Stromal cell of bone marrow (primary cell): ENCODE measurements around the gene ADAMTSL2.

Experiments used
- DNase-seq: peaks from one replicate; pipeline ENCODE4 v3.0.0-alpha.2; 2012; ENCODE audit warnings: low read depth

Gene ADAMTSL2

DNA sequence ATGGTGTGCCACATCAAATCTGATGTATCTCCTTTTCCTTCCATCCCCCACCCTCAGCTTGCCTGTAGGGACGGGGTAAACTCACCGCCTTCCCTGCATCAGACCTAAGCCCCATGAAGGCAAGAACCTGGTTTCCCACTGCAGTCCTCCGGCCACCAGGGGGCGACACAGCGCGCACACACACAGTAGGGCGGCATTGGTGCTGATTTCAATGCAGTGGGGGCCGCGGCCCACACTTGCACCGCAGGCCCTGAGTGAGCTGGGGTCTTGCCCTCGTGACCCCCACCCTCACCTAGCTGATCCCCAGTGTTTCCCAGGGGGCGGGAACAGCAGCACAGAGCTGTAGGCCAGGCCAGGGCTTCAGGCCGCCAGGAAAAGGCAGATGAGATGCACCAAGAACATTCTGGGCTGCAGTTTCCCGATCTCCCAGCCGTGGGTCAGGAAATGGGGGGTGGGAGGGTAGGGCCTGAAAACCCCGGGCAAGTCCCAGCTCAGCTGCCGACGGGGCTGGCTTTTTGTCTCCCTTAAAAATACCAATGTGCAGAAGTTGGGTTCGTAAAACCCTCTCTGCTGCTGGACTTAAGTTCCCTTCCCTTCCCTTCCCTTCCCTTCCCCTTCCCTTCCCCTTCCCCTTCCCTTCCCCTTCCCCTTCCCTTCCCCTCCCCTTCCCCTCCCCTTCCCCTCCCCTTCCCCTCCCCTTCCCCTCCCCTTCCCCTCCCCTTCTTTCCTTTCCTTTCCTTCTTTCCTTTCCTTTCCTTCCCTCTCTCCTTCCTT, 55.1 kb downstream of the ADAMTSL2 start:
- DNase-seq = no peak

DNA sequence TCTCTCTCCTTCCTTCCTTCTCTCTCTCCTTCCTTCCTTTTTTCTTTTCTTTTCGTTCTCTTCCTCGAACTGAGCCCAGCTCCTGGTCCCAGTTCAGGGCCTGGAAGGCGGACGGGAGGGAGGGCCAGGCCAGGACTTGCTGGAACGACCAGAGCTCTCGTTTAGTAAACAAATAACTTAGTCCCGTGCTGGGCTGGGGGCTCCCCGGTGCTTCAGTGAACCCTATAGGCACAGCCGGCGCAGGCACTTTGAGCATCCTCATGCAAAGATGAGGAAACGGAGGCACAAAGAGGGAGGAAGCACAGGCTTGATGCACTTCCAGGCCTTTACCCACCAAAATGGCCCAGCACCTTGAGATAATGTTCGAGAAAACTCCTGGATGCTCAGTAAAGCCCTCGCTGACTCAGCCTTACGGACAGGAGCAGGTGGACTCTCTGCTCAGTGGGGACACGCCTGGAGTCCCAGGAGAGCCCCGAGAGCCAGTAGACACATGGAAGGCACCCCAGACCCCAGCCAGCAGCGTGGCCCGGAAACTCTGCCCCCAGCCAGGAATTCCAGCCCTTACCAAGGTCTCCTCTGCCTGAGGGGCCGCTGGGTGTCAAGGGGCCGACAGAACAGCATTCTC, 55.8 kb downstream of the ADAMTSL2 start:
- no peak for DNase-seq

DNA sequence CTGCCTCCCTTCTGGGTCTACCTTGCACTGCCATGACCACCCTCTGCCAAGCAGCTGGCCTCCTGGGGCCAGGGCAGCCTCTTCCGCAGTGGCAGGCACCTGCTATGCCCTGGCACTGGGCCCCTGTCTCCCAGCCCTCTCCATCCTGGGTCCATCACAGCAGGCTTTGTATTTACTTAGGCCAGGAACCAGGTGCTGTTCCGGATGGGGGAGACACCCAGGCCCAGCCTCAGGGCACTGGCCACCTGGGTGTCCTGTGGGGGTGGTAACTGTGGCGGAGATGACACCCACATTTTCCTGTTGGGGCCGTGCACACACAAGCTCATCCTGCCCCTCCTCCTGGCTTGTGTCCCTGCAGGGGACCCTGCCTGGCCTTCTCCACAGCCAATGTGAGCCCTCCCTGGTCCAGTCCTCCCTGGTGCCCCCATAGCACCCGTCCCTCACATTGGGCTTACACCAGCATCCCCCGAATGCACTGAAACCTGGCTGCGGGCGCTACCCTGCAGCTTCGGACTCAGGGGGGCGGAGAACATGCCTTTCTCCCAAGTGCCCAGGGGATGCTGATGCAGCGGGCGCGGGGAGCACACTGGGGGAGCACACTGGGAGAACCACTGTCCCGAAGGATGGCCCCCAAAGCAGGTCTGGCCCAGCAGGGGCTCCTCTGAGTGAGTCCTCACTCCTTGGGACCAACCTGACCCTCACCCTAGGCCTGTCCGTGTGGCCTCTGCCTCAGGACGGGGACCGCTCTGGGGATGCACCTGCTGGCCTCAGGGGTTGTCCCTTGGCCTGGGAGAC, 56.8 kb downstream of the ADAMTSL2 start:
- DNase-seq = no peak

DNA sequence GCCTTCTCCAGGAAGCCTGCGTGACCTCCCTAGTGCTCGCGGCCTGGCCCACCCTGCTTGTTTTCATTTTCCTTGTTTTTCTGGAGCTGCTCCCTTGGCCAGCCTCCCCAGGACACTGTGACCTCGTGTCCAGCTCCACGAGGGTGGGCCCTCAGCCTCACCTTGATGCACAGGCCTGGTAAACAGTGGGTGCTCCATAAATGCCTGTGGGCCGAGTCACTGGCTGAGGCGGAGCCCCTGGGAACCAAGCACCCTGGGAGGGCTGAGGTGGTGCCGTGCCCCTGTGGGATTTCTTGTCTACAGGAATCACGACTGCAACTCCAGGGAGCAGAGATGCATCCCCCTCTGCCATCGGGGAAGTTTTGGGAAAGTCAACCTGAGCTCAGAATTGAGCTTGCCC, 57.5 kb downstream of the ADAMTSL2 start:
- DNase-seq = no peak

DNA sequence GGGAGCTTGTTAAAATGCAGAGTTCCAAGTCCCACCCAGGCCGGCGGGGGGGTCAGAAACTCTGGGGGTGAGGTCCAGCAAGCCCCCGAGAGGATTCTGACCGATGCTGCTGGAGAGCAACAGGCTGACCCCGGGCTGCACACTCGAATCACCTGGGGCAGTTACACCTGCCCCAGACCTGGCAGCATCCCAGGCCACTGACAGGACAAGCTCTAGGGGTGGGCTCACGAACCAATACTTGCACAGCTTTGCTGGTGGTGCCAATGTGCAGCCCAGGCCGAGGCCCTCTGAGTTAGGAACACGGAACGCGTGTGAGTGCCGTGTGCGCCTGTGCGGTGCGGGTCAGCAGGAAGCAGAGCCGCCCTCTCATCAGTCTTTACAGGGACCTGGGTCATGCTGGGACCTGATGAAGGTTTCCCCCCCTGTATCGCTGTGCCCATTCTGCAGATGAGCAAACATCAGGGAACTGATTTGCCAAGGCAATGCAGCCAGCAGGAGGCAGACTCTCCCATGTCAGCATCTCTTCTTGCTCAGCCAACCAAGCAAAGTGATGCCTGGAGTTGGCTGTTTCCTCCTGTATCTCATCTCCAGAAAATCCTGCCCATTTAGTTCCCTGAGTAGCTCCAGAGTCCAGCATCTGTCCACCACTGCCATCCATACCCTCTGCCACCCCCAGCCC, 58.4 kb downstream of the ADAMTSL2 start:
- no peak for DNase-seq

DNA sequence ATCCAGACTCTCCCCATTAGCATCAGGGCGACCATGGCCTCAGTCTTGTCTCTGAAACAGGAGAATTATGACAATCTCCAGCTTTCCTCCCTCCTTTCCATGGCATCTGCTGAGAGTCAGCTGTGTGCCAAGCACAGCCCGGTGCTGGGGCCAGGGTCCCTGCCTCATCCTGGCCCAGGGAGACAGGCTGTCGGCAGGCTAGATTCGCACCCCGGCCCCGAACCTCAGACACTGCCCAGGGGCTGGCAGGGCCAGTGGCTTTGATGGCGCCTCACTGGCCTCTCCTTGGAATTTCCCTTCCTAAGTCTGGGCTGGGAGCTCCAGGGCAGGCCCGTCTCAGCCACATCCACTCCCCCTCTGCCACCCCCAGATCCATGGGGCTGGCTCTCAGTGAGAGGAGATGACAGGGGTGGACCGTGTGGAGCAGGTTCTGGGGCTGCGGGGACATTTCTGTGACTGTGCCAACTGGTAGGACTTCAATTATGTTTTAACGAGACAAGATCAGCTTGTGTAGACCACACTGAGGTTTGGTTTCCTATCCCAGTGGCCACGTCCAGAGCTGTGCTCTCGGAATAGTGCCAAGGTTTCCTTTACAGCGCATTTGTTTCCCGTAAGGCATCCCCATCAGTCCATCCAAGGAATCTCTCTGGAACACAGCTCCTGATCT, 59.2 kb downstream of the ADAMTSL2 start:
- DNase-seq = no peak

DNA sequence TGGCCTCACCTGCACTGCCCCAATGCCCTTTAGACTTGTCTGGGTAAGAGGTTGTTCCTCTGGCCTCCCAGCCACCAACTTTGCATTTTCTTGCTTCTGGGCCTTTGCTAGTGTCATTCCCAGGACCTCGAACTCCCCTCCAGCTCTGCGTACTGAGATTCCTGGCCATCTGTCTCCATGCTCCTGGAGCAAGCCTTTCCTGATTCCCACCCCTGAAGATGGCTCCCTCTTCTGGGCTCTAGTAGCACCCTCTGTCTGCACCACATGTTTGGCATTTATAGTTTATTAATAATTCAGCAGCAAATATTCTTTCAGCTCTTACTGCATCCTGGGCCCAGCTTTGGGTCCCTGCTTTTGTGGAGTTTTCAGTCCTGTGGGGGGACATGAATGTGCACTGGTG, 59.8 kb downstream of the ADAMTSL2 start:
- DNase-seq = no peak

DNA sequence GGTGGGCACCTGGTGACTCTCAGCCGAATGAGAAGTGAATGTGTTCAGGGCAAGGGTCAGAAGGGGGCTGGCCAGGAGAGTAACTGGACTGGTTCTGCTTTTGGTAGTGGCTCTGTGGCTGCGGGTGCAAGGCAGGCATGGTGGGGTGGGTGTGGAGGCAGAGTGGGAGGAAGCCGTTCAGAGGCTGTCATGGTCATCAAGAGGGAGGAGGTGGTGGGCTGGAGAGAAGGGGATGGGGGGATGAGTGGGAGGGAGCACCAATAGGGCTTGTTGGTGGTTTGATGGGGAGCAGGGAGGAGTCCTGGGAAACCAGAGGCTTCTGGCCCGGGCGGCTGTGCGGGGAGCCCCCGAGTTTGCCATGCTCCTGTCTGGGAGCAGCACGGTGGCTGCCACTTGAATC, 61.4 kb downstream of the ADAMTSL2 start:
- DNase-seq = no peak

DNA sequence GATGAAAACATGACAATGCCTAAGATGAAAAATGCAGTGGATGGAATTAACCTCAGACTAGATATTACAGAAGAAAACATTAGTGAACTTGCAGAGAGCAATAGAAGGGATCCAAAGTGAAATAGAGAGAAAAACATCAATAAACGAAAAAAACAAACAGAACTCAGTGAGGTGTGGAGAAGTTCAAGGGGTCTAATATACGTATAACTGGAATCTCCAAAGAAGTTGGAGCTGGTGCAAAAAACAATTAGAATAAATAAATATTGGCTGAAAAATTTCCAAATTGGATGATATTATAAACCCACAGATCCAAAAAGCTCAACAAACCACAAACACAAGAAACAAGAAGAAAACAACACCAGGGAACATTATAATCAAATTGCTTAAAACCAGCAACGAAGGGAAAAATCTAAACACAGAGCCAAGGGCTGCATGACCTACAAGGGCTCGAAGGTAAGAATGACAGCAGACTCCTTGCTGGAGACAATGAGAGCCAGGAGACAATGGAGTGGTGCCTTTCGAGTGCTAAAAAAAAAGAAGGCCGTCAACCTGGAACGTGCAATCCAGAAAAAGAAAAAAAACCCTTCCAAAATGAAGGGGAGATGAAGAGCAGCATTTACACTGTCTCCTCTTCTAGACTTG, 62.9 kb downstream of the ADAMTSL2 start:
- no peak for DNase-seq

DNA sequence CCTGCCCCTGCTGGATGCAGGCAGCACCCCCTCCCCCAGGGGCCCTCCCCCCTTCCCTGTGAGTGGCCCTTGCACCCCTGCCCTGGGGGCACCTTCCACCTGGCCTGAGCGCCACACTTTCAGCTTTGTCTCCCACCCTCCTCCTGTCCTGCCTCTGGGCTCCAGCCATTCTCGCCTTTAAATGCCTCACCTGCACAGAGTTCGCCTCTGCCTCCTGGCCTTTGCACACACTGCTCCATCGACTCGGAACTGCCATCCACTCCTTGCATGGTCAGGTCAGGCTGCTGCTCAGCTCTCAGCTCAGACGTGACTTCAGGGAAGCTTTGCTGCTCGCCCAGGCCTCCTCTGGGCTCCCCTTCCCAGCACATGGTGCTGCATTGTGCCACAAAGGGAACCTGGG, 64.5 kb downstream of the ADAMTSL2 start:
- DNase-seq = no peak

DNA sequence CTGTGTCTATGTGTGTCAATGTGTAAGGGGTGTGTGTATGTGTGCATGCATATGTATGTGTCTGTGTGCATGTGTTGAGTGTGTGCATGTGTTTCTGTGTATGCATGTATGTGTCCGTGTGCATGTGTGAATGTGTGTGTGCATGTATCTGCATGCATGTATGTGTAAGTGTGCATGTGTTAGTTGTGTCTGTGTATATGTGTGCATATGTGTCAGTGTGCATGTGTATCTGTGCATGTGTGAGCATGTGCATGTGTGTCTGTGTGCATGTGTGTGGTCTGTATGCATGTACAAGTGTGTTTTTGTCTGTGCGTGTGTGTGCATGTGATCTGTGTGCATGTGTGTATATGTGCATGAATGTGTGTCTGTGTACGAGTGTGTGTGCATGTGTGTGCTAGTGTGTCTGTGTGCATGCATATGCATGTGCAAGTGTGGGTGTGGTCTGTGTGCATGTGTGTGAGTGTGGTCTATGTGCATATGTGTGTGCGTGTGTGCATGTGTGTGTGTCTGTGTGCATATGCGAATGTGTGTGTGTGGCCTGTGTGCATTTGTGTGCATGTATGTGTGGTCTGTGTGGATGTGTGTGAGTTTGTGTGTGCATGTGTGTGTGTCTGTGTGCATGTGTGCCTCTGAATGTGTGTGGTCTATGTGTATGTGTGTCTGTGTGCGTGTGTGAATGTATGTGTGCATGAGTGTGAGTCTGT, 65.1 kb downstream of the ADAMTSL2 start:
- no peak for DNase-seq

DNA sequence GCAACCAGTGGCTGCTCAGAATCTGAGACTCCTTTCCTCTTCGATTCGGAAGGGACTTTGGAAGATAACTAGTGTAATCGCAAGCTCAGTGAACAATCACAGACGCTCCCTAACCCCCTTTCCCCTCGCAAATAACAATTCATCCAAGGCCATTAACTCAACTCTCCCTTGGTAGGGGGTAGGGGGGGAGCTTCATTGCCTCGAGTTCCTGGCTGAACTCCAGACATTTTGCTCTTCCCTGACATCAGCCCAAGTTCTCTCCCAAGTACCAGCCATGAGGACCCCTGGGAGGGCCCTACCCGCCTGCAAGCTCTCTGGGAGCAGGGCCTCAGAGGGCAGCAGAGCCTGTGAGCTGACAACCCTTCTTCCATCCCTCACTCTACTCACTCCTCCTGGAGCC, 66.2 kb downstream of the ADAMTSL2 start:
- DNase-seq = no peak

DNA sequence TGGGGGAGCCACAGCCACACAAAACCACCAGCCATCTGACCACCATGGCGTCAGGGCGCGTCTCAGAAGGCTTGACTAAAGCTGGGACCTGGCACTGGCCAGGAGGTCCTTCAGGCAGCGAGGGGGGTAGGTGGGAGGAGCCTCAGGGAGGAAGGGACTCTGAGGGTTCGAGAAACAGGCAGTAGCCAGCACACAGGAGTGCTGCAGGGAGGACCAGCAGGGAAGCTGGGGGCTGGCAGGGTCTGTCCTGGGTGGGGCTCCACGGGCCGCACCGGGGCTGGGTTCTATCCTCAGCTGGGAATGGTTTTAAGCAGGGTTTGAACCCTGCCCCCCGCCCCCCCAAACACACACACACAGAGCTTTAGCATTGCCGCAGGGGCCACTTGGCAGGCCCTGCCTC, 67.2 kb downstream of the ADAMTSL2 start:
- no peak for DNase-seq

DNA sequence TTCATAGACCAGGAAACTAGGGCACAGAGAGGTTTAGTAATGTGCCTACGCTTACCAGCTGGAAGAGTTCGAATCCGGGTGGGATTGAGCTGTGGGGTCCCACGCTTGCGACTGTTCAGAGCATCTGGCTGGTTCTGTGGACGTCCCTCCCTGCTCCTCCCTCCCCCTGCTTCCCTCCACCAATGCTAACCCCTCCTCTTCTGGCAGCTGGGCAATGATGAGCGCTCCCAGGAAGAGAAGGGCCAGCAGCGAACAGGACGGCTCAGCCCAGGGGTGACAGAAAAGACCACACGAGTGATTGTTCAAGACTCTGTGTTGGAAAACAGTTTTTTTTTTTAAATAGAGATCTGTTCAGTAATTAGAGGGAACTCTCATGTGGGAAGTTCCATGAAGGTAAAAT, 67.8 kb downstream of the ADAMTSL2 start:
- DNase-seq = no peak

DNA sequence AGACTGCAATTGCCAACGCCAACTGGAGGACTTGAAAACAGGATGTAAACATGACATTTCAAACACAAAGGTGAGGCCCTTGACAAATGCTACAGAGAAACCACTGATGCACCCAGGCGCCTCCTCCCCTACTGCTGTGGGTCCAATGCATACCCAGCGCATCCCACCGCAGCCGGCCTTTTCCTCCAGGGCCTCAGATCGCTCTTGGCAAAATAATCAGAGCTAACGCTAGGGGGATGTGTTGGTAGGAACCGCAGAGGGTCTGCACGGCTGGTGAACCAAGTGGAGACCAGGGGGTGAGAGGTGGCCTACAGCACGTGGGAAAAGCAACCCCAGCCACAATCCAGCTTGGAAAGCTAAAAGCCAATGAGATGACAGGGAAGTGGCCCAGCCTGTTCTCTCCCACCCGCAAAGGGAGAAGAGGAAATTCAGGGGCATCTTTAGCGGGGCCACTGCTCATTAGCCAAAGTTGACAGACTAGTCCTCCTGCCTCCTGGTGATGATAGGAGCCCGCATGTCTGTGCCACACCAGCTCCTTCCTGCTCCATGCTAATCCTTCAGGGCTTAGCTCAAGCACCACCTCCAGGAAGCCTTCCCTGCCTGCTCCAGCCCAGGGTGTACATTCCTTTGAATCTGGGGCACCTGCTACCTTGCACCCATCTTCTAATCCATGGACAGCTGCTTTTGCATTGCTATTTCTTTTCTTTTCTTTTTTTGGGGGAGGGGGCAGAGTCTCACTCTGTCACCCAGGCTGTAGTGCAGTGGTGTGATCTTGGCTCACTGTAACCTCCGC, 68.8 kb downstream of the ADAMTSL2 start:
- DNase-seq = no peak

DNA sequence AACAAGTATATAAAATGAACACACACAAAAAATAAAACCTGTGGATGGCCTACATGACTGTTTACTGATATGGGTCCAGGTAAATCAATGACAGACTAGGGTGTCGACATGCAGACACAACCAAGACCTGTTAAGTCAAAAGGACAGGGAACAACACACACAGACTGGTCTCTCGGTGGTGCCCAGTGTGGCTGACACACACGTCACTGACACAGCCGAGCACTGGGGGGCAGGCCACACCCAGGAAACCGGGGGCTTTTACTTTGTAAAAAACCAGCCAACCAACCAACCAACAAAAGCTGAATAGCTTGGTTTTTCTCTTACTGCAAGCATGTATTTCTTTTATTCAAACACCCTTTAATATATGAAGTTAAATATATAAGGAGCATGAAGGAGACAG, 69.7 kb downstream of the ADAMTSL2 start:
- no peak for DNase-seq

DNA sequence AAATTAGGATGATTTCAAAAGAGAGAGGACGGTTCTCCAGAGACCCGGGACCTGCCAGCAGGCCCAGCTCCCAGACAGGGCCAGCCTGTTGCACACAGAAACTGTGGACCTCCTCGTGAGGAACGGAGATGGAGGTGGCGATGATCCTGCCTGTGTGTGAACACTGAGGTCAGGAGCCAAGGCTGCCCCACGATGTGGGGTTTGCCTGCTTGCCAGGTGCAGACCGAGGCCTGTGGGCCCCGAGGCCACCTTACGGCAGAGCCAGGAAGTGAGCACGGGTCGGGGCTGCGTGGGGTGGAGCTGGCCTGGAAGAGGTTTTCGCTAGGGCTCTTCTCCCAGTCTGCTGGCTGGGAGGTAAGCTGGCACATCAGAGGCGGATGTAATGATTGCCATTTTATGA, 70.4 kb downstream of the ADAMTSL2 start:
- DNase-seq = no peak

DNA sequence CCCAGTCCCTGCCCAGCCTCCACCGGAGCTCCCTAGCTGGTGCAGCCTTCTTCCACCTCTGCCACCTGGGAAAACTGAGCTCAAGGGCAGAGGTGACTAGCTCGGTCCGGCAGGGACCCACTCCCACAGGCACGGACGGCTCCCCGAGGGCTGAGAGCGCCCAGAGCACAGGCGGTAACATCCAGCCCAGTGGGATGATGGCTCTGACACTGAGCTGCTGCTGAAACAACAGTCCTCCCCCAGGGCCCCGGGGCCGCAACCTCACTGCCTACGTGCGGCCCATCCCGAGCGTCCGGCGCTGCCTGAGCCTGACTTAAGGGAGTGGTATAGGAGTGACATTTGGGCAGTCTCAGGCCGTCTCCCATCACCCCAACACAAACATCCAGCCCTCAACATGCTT, 70.9 kb downstream of the ADAMTSL2 start:
- no peak for DNase-seq

DNA sequence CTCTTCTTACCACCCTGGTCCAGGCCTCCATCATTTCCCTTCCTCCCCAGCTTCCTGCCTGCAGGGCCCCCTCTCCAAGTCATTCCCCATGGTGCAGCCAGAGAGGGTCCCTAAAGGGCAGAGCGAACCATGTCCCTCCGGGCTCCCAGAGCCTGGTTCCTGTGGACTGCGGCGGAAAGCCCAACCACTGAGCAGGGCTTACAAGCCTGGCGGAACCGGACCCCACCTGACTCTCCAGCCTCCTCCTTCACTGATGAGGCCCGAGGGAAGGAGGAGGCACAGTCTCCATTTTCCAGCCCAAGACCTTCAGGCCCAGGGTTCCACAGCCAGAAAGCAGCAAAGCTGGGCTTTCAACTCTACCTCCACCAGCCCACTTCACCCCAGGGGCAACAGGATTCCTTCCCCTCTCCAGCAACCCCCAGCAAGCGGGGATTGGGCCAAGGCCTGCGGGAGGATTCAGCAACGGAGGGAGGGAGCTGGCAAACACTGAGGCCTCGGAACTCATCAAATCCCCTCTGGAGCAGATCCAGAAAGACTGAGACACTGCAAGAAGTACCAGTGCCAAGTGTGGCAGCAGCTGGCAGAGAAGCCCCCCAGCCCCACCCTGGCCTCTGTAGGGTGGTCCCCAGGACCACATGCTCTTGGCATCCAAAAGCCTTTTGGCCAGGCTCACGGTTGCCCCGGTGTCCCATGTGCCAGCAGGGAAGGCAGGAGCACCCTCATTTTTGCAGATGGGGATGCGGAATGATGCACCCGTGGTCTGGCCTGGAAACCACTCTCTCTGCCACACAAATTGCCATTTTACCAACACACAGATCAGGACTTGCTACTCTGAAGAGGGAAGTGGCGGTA, 71.6 kb downstream of the ADAMTSL2 start:
- DNase-seq = no peak
